Loucy (cell line): ENCODE measurements around the gene LRRC26.
"Not testable (repeated sequence)": the region's sequence is repeated elsewhere in the genome, so short reads cannot be mapped to it uniquely, and the experiment has no call there.

Experiments used
- CTCF ChIP-seq: fragments of 200-600 bp; sonication (generic); conservative IDR thresholded peaks from 2 replicates; pipeline ENCODE4 v1.5.1; 2014; ENCODE audit warnings: mild to moderate bottlenecking, antibody characterized with exemption, low read length
- EZH2phosphoT487 ChIP-seq: fragments of 200-600 bp; IDR thresholded peaks from 2 replicates; pipeline ENCODE4 v1.6.1; 2018; ENCODE audit warnings: antibody characterized with exemption, mild to moderate bottlenecking, moderate library complexity, borderline replicate concordance

- TF ChIP-seq EZH2phosphoT487, CTCF: not testable (repeated sequence)
These were observed 47.7 kb downstream of the LRRC26 start for GRCh38 chr9:137121927-137122795.
